Coronary artery (tissue), 2 donors: ENCODE results near the gene TMA7B.

Experiments
- DNase-seq: peaks from one replicate; pipeline ENCODE4 v3.0.0-alpha.2; 2017; ENCODE audit warnings: low spot score
- H3K27ac ChIP-seq, 2 donors: fragments of 200-600 bp; sonication (generic); one replicate each; pipeline ENCODE4 v1.5.1; 2016 to 2019
- H3K4me3 ChIP-seq: fragments of 200-600 bp; sonication (generic); 2 replicates; pipeline ENCODE4 v1.5.1; 2016; ENCODE audit warnings: mild to moderate bottlenecking, moderate library complexity
- CTCF ChIP-seq: fragments of 200-600 bp; sonication (generic); IDR thresholded peaks from one replicate; pipeline ENCODE4 v1.5.1; 2019; ENCODE audit warnings: antibody characterized with exemption

Gene TMA7B

GRCh38 chr22:39925909-39926679 is 34.1 kb upstream of the TMA7B start:
- no peak for TF ChIP-seq CTCF
- Histone ChIP-seq H3K27ac (no peak overlapping the region), H3K4me3 (no peak overlapping the region)
- DNase-seq = no peak

GRCh38 chr22:39926753-39927152 is 33.4 kb upstream of the TMA7B start:
- TF ChIP-seq CTCF = no peak
- Histone ChIP-seq H3K27ac (no peak overlapping the region), H3K4me3 (no peak overlapping the region)
- DNase-seq = no peak

- Histone ChIP-seq H3K27ac (no peak overlapping the region), H3K4me3 (no peak overlapping the region)
- no peak for DNase-seq
- TF ChIP-seq CTCF = no peak
Measured at GRCh38 chr22:39927544-39927943, 32.7 kb upstream of the TMA7B start.

- no peak for DNase-seq
- Histone ChIP-seq H3K4me3 (no peak overlapping the region), H3K27ac (no peak overlapping the region)
- TF ChIP-seq CTCF = no peak
Measured at GRCh38 chr22:39928536-39929520, 31.4 kb upstream of the TMA7B start.

- no peak overlapping the region for H3K27ac ChIP-seq
- no peak for DNase-seq
- H3K4me3 ChIP-seq = no peak overlapping the region
- TF ChIP-seq CTCF = no peak
Measured at GRCh38 chr22:39931251-39931650, 28.9 kb upstream of the TMA7B start.

- no peak for TF ChIP-seq CTCF
- H3K4me3 ChIP-seq = no peak overlapping the region
- H3K27ac ChIP-seq = no peak overlapping the region
- no peak for DNase-seq
Measured at GRCh38 chr22:39932166-39932565, 28.0 kb upstream of the TMA7B start.
